Activated T-cell treated with anti-CD3 and anti-CD28 coated beads, Interleukin-2, amount 50 U/mL, for 1 hour (primary cell): ENCODE results near the gene SLC31A1.
"Not testable (repeated sequence)": the region's sequence is repeated elsewhere in the genome, so short reads cannot be mapped to it uniquely, and the experiment has no call there.

Source experiments
- DNase-seq: peaks from one replicate; pipeline ENCODE4 v3.0.0-alpha.2; 2020

Gene SLC31A1

DNA sequence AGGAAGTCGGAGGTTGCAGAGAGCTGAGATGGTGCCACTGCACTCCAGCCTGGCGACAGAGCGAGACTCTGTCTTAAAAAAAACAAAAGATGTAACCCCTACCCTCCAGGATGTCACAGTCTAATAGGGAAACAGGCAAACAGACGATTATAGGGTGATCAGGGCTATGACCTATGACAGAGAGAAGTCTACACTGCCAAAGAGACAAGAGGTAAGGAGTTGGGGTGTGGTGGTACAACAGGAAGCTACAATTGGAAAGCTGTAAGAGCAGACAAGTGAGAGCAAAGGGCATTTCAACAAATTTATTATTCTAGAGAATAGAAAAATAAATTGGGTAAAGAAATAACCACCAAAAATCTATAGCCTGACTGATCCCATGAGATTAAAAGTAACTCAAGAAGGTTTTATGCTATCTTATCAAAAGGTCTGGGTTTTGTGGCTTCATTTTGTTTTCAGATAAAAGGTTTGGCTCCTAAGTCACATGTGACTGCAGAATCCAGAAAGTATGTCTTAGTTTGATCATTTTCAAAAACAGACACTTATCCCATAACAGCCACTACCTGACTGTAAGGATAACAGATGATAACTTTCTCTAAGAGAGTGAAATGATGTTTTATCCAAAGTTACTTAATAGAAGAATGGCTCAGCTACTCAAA lies 46.7 kb downstream of the SLC31A1 start:
- no peak for DNase-seq

DNA sequence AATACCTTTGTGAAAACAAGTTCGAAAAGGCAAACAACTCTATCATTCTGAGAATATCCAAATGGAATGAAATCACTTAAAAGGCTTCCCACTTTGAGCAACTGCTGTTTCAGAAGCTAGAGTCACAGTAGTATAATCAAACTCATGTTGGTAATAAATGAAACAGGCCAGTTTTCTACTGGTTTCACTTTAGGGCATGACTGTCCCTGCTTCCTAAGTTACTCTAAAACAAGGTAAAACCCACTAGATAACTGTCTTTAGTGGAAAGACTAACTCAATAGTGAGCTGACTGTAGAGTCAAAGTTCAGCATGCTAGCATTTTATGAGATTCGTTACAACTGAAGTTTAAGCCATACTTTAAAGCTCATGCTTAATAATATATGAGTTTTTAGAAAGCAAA lies 48.0 kb downstream of the SLC31A1 start:
- DNase-seq: no peak

DNA sequence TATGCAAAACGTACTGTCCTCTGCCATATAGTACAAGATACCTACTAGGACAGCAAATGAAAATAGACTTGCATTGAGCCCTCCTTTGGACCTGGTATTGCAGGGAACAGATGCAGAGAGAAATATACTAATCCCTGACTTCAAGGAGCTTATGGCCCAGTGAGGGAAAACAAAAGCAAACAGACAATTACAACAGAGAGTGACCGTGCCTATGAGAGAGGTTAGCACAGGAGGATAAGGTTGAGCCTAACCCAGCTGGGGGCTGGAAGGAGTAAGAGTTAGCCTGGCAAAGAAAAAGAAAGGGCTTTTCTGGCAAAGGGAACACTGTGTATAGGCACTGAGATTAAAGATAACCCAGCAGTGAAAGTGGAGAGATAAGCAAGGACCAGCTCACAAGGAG lies 48.5 kb downstream of the SLC31A1 start:
- DNase-seq: no peak

DNA sequence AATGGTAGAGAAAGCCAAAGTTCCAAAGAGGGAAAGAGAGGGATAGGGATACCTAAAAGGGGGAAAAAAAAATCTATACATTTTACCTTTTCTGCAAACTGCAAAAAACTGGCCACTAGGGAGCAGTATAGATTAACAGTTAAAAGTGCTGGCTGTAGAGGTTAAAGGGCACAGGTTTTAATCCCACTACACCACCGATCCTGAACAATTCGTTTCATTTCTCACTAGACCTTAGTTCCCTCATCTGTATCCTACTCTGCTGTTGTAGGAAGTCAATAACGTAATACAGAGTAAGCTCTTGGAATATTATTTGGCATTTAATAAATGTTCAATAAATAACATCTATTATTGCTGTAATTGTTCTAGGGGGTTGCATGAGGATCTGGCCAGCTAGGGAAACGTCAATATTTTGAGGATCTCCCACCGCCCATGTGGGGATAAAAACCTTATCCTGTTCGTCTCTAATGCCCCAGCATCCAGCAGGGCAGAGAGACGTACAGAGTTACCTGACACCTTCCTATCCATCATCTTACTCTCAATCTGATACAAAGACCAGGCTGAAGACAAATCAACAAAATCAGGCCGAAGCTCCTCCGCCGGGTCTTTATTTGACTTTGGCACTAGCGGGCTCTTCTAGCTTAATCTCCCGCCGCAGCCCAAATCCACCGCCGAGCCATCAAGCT lies 53.3 kb downstream of the SLC31A1 start:
- DNase-seq: no peak

DNA sequence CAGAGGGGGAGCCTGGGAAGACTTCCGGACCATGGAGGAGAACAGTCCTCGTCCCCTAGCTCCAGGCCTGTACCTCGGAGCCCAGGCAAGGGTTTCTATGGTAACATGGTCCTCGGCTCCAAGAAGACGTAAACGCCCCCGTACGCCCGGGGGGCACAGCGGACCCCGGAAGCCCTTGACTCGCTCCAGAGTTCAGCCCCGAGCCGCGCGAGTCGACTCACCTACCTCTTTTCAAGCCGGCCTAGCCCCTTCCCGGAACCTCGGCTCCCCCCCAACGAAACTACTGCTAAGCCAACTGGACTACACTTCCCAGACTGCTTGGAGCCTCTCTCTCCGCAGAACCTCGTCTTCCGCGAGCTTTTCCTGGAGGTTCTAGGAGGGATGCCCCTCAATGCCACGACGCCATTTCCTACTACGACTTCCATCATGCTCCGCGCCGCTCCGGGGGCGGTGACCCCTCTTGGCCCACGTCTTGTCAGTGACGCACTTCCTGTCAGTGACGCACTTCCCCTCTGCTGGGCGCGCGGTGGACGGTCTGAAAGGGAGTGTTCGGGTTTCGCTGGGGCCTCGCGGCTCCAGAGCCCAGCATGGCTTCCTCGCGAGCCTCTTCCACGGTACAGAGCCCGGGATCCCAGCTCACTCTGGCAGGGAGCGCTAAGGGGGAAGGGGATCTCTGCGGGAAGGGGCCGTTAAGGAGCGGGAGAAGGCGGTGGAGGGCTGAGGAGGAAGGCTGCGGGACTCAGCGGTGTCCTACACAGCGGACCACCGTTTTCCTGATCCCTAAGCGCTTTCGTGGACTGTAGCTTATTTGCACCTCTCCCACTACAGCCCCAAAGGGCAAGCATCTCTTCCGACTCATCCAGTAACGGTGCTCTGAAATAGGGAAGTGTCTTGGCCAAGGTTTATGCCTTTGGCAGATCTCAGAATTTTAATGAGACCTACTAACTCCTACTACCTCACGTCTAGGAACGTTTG lies 54.1 kb downstream of the SLC31A1 start, which contains the start of the genes CDC26 and PRPF4:
TSS of gene CDC26 (minus strand) at position 416 of the 975 bp plus-strand sequence. CDS start 3,065 bp downstream, outside the sequence.
TSS of gene PRPF4 (plus strand) at position 502 of the 975 bp plus-strand sequence. CDS start at position 588, 86 bp downstream.
- DNase-seq: peak; percentile 91

DNA sequence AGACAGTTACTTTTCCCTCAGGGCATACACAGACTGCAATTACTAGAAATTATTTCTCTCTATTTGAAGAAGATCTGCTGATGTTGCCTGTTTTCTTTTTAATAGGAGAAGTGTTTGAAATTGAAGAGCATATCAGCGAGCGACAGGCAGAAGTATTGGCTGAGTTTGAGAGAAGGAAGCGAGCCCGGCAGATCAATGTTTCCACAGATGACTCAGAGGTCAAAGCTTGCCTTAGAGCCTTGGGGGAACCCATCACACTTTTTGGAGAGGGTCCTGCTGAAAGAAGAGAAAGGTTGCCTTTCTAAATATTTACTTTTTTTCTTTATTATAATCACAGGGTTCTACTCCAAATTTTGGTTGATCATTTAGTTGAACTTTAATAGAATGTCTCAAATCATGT lies 57.5 kb downstream of the SLC31A1 start:
- DNase-seq: no peak

DNA sequence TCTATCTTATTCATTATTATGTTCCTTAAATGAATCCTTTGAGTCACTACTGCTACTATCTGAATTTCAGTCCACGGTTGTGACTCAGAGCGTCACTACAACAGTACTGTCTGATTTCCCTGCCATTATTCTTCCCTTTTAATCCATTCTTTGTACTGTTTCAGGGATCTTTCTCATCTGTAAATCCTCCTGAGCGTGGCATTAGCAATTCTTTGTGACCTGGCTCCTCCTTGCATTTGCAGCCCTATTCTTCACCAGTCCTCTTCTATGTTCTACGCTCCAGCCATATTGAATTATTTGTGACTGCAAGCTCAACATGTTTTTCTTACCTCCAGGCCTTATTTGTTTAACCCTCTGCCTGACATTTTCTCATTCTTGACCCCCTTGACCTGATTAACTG lies 60.0 kb downstream of the SLC31A1 start:
- DNase-seq: no peak

DNA sequence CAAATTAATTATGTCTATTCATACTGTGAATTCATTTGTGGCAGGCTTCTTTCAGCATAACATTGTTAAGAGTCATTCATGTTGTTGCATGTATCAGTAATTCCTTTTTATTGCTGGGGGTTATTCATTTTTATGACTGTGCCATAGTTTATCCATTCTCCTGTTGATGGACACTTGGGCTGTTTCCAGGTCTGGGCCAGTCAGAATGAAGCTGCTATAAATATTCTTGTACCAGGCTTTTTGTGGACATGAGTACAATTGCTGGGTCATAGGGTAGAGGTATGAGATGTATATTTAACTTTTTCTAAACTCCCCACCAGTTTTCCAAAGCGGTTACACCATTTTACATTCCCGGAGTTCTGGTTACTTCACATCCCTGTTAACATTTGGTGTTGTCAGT lies 67.7 kb downstream of the SLC31A1 start:
- DNase-seq: no peak

DNA sequence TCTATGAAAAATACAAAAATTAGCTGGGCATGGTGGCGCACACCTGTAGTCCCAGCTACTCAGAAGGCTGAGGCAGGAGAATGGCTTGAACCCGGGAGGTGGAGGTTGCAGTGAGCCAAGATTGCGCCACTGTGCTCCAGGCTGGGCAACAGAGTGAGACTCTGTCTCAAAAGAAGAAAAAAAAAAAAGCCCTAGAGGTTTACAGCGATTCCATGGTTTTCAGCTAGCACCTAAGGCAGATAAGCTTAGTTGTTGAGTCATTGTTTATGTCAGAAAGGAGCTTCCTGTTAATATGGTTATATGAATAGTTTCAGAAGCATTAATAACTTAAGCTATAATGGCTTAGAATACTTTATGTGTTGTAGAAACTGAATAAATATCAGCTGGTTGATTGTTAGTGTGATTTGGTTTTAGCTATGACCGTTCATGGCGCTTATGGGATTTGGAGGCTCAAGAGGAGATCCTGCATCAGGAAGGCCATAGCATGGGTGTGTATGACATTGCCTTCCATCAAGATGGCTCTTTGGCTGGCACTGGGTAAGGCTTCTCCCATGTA lies 68.8 kb downstream of the SLC31A1 start:
- DNase-seq: no peak

DNA sequence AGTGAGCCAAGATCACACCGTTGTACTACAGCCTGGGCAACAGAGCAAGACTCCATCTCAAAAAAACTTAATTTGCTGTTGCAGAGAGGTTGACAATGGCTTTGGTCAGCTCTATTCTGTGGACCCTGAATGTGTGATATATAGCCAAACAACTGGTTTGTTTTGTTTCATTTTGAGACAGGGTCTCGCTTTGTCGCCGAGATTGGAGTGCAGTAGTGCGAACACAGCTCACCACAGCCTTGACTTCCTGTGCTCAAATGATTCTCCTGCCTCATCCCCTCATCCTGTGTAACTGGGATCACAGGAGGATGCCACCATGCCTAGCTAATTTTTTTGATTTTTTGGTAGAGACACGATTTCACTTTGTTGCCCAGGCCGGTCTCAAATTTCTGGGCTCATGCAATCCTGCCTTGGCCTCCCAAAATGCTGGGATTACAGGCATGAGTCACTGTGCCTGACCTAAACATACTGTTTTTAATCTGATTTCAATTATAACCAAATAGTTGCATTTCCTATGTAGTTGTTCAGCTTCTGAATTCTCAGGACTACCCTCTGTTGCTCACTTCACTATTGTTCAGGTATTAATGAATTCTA lies 72.0 kb downstream of the SLC31A1 start:
- no peak for DNase-seq

DNA sequence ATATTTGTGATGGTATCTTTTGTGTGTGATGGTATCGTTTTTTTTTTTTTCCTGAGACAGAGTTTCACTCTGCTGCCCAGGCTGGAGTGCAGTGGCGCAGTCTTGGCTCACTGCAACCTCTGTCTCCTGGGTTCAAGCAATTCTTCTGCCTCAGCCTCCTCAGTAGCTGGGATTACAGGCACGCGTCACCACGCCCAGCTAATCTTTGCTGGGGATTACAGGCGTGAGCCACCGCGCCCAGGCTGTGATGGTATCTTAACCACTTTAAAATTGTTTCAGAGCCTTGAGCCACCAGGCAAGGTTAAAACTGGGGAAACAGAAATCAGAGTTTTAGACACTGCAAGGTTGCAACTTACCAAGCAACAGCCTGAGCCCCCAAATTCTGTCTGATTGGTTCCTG lies 74.9 kb downstream of the SLC31A1 start:
- DNase-seq: not testable (repeated sequence)

DNA sequence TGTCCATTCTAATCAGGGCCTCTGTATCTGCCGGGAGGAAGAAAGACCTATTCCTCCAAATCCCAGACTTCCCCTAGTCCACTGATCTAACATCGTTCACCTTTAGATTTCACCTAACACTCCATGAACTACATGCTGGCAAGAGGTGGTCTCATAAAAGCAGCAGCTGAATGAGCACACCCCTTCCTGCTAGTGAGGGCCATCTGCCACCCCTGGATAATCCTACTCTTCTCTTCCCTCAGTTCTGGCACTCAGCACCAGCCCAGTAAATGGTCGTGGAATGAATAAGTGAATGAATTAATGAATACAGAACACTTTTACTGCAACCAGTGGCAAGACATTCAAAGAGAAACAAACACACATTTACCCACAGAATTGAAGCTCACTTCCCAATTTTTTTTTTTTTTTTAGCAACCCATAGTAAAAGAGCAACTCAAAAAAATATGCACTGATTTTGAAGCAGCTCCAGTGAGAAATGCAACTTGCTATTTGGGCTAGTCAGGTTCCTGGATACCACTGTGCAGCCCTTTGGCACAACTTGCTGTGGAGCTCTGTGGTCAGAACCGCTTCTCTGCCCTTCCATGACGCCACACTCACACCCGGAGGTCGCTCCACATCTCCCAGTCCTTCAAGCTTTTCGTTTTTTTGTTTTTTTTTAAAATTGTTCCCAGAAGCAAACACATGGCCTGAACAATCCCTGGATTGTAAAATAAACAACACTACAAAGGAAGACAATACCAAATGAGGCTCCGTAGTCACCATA lies 75.6 kb downstream of the SLC31A1 start:
- DNase-seq: no peak

DNA sequence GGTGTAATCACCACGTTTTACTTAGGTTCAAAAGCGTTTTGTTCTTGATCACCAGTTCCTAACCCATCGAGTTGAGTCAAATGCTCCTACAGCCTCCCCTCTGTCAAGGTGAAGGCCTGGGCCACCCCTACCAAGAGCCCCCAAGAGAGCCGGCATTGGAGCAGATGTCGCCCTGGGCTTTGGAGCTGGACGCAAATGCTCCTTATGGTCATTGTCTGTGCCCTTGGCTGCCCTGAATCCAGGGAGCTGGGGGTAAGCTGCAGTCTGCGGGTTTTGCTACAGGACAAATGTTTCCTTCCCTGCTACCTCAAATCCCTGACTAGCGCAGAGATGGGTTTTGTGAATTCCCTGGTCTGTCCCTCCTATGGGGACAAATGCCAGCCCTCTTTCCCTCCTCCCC lies 77.0 kb downstream of the SLC31A1 start:
- DNase-seq: no peak

DNA sequence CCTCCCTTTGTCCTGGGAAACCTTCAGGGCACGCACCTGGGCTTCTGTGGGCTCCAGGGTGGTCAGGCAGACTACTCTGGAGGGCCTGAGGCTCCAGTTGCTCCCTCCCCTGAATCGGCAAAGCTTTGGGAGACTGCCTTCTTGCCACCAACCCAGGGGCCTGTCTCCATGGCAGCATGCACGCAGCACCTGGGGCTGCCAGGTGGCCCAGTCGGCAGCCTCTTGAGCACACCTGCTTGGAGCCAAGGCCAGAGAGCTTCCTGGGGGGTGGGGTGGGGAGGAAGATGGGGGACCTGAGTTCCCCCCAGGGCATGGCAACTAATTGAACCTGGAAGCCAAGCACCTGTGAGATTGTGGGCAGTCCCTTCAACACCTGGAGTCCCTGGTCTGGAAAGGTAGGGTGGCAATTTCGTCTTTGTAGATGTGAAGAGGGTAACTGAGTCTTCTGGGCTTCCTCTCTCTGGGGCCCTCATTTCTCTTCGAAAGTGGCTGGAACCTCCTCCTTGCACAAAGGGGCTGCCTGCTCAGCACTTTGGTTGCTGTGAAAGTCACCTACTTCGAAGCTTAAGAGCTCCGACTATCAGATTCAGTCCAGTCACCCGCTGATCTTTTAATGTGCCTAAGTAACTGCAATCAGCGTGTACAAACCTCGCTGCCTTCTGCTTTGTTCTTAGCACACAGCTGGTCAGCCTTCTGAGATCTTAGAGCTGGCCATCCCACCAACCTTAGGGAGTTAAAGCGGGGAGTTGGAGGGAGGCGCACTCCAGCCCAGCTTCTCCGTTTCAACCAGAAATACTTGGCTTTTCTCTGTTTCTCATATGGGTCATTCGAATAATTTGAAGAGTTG lies 77.8 kb downstream of the SLC31A1 start:
- no peak for DNase-seq

DNA sequence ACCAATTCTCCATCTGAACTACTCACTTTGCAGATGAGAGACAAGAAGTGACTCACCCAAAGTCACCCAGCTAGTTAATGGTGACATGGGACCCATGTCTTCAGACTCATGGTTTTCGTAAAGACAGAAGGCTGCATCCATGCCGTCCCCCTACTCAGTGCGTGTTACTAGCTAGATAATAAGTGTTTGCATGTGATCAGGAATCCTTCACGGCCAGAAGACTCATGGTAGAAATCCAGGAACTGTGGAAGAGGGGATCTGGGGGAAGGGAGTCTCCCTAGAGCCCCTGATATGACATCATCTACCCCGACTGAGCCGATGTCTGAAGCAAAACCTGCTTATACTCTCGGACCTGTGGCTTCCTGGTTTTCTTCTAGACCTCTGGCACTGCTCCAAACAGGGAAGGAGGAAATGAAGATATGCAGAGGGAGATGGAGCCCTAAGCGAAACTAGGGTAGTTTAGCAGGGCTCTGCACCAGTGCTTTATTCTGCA lies 78.5 kb downstream of the SLC31A1 start:
- no peak for DNase-seq

DNA sequence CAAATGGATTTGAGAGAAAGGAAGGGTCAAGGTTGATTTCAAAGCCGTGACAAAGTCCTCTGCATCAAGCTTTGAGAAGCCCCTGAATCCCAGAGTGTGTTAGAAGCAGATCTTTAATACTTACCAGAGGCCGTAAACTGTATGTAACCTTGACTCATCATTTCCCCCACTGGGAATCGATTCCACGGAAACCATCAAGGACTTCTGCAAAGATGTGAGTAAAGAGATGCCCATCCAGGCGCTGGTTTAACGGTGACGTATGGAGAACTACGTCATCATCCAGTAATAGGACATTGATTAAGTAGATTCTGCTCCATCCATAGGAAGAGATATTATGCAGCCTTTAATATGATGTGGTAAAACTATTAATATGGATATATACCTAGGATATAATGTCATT lies 80.2 kb downstream of the SLC31A1 start:
- DNase-seq: no peak

DNA sequence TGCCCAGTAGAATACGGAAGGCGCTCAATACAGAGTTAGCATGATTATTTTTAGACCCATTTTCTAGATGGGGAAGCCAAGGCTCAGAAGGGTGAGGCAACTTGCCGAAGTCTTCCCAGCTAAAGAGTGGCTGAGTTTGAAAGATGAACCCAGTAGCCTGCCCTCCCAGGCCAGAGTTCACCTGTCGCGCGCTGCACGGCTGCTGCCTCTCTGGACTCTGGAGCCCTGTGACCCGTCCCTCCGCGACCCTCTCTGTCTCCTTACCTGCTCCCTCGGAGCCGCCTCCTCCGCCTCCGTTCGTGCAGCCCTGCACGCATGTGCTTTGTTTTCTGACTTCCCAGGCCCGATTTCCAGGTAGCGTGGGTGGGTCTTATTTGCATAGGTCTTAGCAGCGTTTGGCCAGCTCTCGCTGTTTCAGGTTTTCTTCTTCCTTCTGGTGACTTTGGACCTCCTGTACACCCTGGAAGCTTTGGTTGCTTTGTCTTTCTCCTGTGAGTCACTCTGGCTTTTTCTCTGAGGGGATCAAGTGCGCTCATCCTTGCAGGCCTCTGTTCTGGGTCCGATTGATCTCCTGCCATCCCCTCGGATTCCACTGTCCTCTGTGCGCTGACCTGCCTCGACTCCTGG lies 81.6 kb downstream of the SLC31A1 start, which contains the start of gene RNF183:
TSS of gene RNF183 (minus strand) at position 585 of the 627 bp plus-strand sequence. CDS start 5,192 bp downstream, outside the sequence.
- no peak for DNase-seq

DNA sequence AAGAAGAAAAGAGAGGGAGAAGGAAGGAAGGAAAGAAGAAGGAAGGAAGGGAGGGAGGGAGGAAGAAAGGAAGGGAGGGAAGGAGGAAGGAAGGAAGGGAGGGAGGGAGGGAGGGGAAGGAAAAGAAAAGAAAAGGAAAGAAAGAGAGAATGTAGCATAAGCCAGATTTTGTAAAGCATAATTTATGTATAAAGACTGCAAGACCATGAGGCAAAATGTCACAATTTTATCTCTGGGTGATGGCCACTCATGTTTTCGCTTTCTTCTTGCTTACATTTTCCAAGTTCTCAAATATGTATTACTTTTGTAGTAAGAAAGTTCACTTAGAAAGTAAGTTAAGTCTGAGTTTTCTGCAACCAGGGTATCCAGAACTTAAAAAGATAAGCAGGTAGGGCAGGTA lies 85.2 kb downstream of the SLC31A1 start:
- DNase-seq: no peak

DNA sequence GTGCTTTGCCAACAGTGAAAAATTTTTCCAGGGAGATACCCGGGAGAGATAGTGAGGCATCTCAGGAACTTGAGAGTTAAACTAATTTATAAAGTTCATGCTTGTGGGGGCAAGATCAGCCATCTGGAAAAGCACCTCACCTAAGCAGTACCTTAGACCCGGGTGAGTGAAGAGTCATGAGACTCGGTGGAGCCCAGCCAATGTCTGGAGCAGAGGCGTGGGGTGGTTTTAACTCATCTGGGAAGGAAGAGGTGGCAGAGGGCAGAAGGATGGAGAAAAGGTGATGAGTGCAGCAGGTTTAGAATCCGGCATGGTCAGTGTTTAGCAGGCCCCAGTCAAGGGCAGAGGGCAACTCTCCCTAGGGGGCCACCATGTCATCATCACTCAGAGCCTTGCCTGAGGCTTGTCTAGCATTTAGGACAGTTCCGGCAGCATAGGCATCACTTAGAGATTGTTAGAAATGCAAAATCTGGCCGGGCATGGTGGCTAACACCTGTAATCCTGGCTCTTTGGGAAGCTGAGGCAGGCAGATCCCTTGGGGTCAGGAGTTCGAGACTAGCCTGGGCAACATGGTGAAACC lies 86.1 kb downstream of the SLC31A1 start:
- DNase-seq: no peak
